GM19328 (cell line): Measurements from ENCODE around the gene PSG3.
"Not testable (repeated sequence)": the region's sequence is repeated elsewhere in the genome, so short reads cannot be mapped to it uniquely, and the experiment has no call there.

Experiments
- ATAC-seq: cut with Tn5 transposase; IDR thresholded peaks from one replicate; pipeline ENCODE4 v1.9.1; 2021; ENCODE audit warnings: mild to moderate bottlenecking, moderate library complexity; ENCODE audit not compliant: unreplicated experiment

The PSG3 gene

GRCh38 chr19:42740381-42740780 is at the start of gene PSG3:
Gene PSG3 (minus strand): TSS chr19:42740481. CDS start chr19:42740384, 97 bp downstream.
- ATAC-seq = not testable (repeated sequence)

- ATAC-seq = not testable (repeated sequence)
Observed at GRCh38 chr19:42788766-42789165, 48.5 kb upstream of the PSG3 start.

GRCh38 chr19:42787766-42788165 is 47.5 kb upstream of the PSG3 start:
- not testable (repeated sequence) for ATAC-seq

GRCh38 chr19:42776750-42777612 is 36.7 kb upstream of the PSG3 start:
- not testable (repeated sequence) for ATAC-seq

- ATAC-seq = not testable (repeated sequence)
Observed at GRCh38 chr19:42774510-42775158, 34.4 kb upstream of the PSG3 start.

GRCh38 chr19:42767319-42767718 is 27.0 kb upstream of the PSG3 start:
- not testable (repeated sequence) for ATAC-seq

GRCh38 chr19:42766871-42767270 is 26.6 kb upstream of the PSG3 start:
- not testable (repeated sequence) for ATAC-seq

GRCh38 chr19:42764836-42765235 is 24.6 kb upstream of the PSG3 start:
- ATAC-seq = no peak

- no peak for ATAC-seq
Observed at GRCh38 chr19:42762789-42763188, 22.5 kb upstream of the PSG3 start.

GRCh38 chr19:42761924-42762295 is 21.6 kb upstream of the PSG3 start:
- ATAC-seq = not testable (repeated sequence)

- not testable (repeated sequence) for ATAC-seq
Observed at GRCh38 chr19:42760954-42761923, 21.0 kb upstream of the PSG3 start.

GRCh38 chr19:42758667-42759066 is 18.4 kb upstream of the PSG3 start:
- ATAC-seq = not testable (repeated sequence)

- ATAC-seq = not testable (repeated sequence)
Observed at GRCh38 chr19:42752246-42752645, 12.0 kb upstream of the PSG3 start.

GRCh38 chr19:42741726-42742607 is 1.7 kb upstream of the PSG3 start:
- ATAC-seq = not testable (repeated sequence)

GRCh38 chr19:42737581-42738011 is 2.7 kb downstream of the PSG3 start:
- not testable (repeated sequence) for ATAC-seq

GRCh38 chr19:42728341-42728740 is 11.9 kb downstream of the PSG3 start:
- not testable (repeated sequence) for ATAC-seq

GRCh38 chr19:42714000-42714399 is 26.3 kb downstream of the PSG3 start:
- not testable (repeated sequence) for ATAC-seq

- not testable (repeated sequence) for ATAC-seq
Observed at GRCh38 chr19:42712753-42713152, 27.5 kb downstream of the PSG3 start.

GRCh38 chr19:42710986-42711385 is 29.3 kb downstream of the PSG3 start:
- not testable (repeated sequence) for ATAC-seq

- no peak for ATAC-seq
Observed at GRCh38 chr19:42697884-42698283, 42.4 kb downstream of the PSG3 start.
